Activated naive CD8-positive, alpha-beta T cell (primary cell): Measurements from ENCODE around the gene PPP1R12B.
A peak's percentile ranks its signal among the peaks of the same experiment; 100 is the strongest.
"Not testable (repeated sequence)": the region's sequence is repeated elsewhere in the genome, so short reads cannot be mapped to it uniquely, and the experiment has no call there.

Source experiments
- H3K27ac Mint-ChIP-seq: one replicate; pipeline ENCODE4 v1.8.0; 2021; ENCODE audit warnings: mixed read lengths
- H3K27me3 Mint-ChIP-seq: one replicate; pipeline ENCODE4 v1.8.0; 2021; ENCODE audit warnings: mixed read lengths
- H3K36me3 Mint-ChIP-seq: one replicate; pipeline ENCODE4 v1.8.0; 2021; ENCODE audit warnings: mixed read lengths
- H3K4me1 Mint-ChIP-seq: one replicate; pipeline ENCODE4 v1.8.0; 2021; ENCODE audit warnings: low read depth, mixed read lengths
- H3K4me3 Mint-ChIP-seq: one replicate; pipeline ENCODE4 v1.8.0; 2021; ENCODE audit warnings: mild to moderate bottlenecking, mixed read lengths
- H3K9me3 Mint-ChIP-seq: one replicate; pipeline ENCODE4 v1.8.0; 2021; ENCODE audit warnings: low read depth, mixed read lengths

Gene PPP1R12B

GRCh38 chr1:202320081-202320405, 28.5 kb upstream of the PPP1R12B start:
- Mint-ChIP-seq H3K27ac (no peak overlapping the region), H3K36me3 (no peaks in the 10 kb centered on the region), H3K4me3 (no peak overlapping the region), H3K4me1 (no peaks in the 10 kb centered on the region), H3K27me3 (no peaks in the 10 kb centered on the region), H3K9me3 (no peaks in the 10 kb centered on the region)

GRCh38 chr1:202323731-202324130, 24.8 kb upstream of the PPP1R12B start:
- no peaks in the 10 kb centered on the region for H3K36me3 Mint-ChIP-seq
- H3K27ac Mint-ChIP-seq = no peak overlapping the region
- H3K27me3 Mint-ChIP-seq = no peaks in the 10 kb centered on the region
- no peaks in the 10 kb centered on the region for H3K4me1 Mint-ChIP-seq
- H3K9me3 Mint-ChIP-seq = no peaks in the 10 kb centered on the region
- no peak overlapping the region for H3K4me3 Mint-ChIP-seq

- H3K4me3 Mint-ChIP-seq = no peak overlapping the region
- H3K9me3 Mint-ChIP-seq = no peaks in the 10 kb centered on the region
- no peak overlapping the region for H3K27ac Mint-ChIP-seq
- H3K36me3 Mint-ChIP-seq = peaks cover 1% of the 10 kb centered on the region
- H3K4me1 Mint-ChIP-seq = no peaks in the 10 kb centered on the region
- H3K27me3 Mint-ChIP-seq = no peaks in the 10 kb centered on the region
These were observed 23.9 kb upstream of the PPP1R12B start for GRCh38 chr1:202324646-202325045.

GRCh38 chr1:202329891-202330290, 18.6 kb upstream of the PPP1R12B start:
- no peak overlapping the region for H3K27ac Mint-ChIP-seq
- H3K27me3 Mint-ChIP-seq = no peaks in the 10 kb centered on the region
- no peaks in the 10 kb centered on the region for H3K9me3 Mint-ChIP-seq
- H3K4me3 Mint-ChIP-seq = no peak overlapping the region
- H3K36me3 Mint-ChIP-seq = peaks cover 10% of the 10 kb centered on the region
- H3K4me1 Mint-ChIP-seq = no peaks in the 10 kb centered on the region

- Mint-ChIP-seq H3K27ac (no peak overlapping the region), H3K36me3 (peaks cover 10% of the 10 kb centered on the region), H3K9me3 (no peaks in the 10 kb centered on the region), H3K4me3 (no peak overlapping the region), H3K27me3 (no peaks in the 10 kb centered on the region), H3K4me1 (no peaks in the 10 kb centered on the region)
These were observed 14.6 kb upstream of the PPP1R12B start for GRCh38 chr1:202333861-202334260.

GRCh38 chr1:202343652-202344349, 4.7 kb upstream of the PPP1R12B start:
- Mint-ChIP-seq H3K4me1 (peaks cover 33% of the 10 kb centered on the region), H3K27ac (no peak overlapping the region), H3K4me3 (peak overlapping the region; percentile 73), H3K27me3 (no peaks in the 10 kb centered on the region), H3K36me3 (no peaks in the 10 kb centered on the region), H3K9me3 (no peaks in the 10 kb centered on the region)

- no peaks in the 10 kb centered on the region for H3K27me3 Mint-ChIP-seq
These were observed 442 bp upstream of the PPP1R12B start for GRCh38 chr1:202348005-202348508.

GRCh38 chr1:202349206-202349928, 868 bp downstream of the PPP1R12B start:
- H3K4me1 Mint-ChIP-seq = peaks cover 29% of the 10 kb centered on the region
- peak overlapping the region; percentile 62 for H3K27ac Mint-ChIP-seq
- no peaks in the 10 kb centered on the region for H3K27me3 Mint-ChIP-seq
- H3K36me3 Mint-ChIP-seq = no peaks in the 10 kb centered on the region
- no peaks in the 10 kb centered on the region for H3K9me3 Mint-ChIP-seq
- peak overlapping the region; percentile 92 for H3K4me3 Mint-ChIP-seq

More at GRCh38 chr1:202348005-202348508, 442 bp upstream of the PPP1R12B start:
- Mint-ChIP-seq H3K4me3 (peak overlapping the region; percentile 92), H3K9me3 (no peaks in the 10 kb centered on the region), H3K4me1 (peaks cover 32% of the 10 kb centered on the region), H3K36me3 (no peaks in the 10 kb centered on the region), H3K27ac (peak overlapping the region; percentile 76)

- Mint-ChIP-seq H3K27ac (no peak overlapping the region), H3K27me3 (no peaks in the 10 kb centered on the region), H3K4me3 (no peak overlapping the region), H3K36me3 (no peaks in the 10 kb centered on the region), H3K4me1 (peaks cover 31% of the 10 kb centered on the region), H3K9me3 (no peaks in the 10 kb centered on the region)
These were observed 3.2 kb downstream of the PPP1R12B start for GRCh38 chr1:202351725-202352124.

- H3K4me1 Mint-ChIP-seq = peaks cover 30% of the 10 kb centered on the region
- H3K9me3 Mint-ChIP-seq, H3K4me3 Mint-ChIP-seq, H3K27ac Mint-ChIP-seq, H3K36me3 Mint-ChIP-seq, H3K27me3 Mint-ChIP-seq: not testable (repeated sequence)
These were observed 4.2 kb downstream of the PPP1R12B start for GRCh38 chr1:202352583-202353197.

GRCh38 chr1:202355944-202356553, 7.5 kb downstream of the PPP1R12B start:
- H3K36me3 Mint-ChIP-seq = no peaks in the 10 kb centered on the region
- H3K4me1 Mint-ChIP-seq = peaks cover 14% of the 10 kb centered on the region
- no peaks in the 10 kb centered on the region for H3K9me3 Mint-ChIP-seq
- H3K27me3 Mint-ChIP-seq = no peaks in the 10 kb centered on the region
- peak overlapping the region; percentile 43 for H3K27ac Mint-ChIP-seq
- no peak overlapping the region for H3K4me3 Mint-ChIP-seq

GRCh38 chr1:202357506-202357905, 9.0 kb downstream of the PPP1R12B start:
- Mint-ChIP-seq H3K9me3 (no peaks in the 10 kb centered on the region), H3K4me1 (peaks cover 8% of the 10 kb centered on the region), H3K36me3 (no peaks in the 10 kb centered on the region), H3K4me3 (no peak overlapping the region), H3K27me3 (no peaks in the 10 kb centered on the region), H3K27ac (no peak overlapping the region)

- H3K9me3 Mint-ChIP-seq = no peaks in the 10 kb centered on the region
- no peaks in the 10 kb centered on the region for H3K27me3 Mint-ChIP-seq
- H3K4me3 Mint-ChIP-seq = no peak overlapping the region
- peaks cover 8% of the 10 kb centered on the region for H3K4me1 Mint-ChIP-seq
- H3K27ac Mint-ChIP-seq = no peak overlapping the region
- no peaks in the 10 kb centered on the region for H3K36me3 Mint-ChIP-seq
These were observed 12.7 kb downstream of the PPP1R12B start for GRCh38 chr1:202361224-202361623.

GRCh38 chr1:202361701-202362100, 13.2 kb downstream of the PPP1R12B start:
- Mint-ChIP-seq H3K9me3 (no peaks in the 10 kb centered on the region), H3K27me3 (no peaks in the 10 kb centered on the region), H3K4me1 (peaks cover 7% of the 10 kb centered on the region), H3K36me3 (no peaks in the 10 kb centered on the region), H3K27ac (no peak overlapping the region), H3K4me3 (no peak overlapping the region)

GRCh38 chr1:202362212-202362611, 13.7 kb downstream of the PPP1R12B start:
- no peaks in the 10 kb centered on the region for H3K27me3 Mint-ChIP-seq
- no peaks in the 10 kb centered on the region for H3K36me3 Mint-ChIP-seq
- H3K27ac Mint-ChIP-seq = no peak overlapping the region
- H3K4me1 Mint-ChIP-seq = peaks cover 7% of the 10 kb centered on the region
- no peaks in the 10 kb centered on the region for H3K9me3 Mint-ChIP-seq
- no peak overlapping the region for H3K4me3 Mint-ChIP-seq
